Measurements from ENCODE around the gene KRTAP10-5. TPM values are rescaled to one million over a fixed set of nuclear protein-coding genes. Genes with fewer than 3 reads are reported as not detected.

The KRTAP10-5 gene
- not detected in 2 replicates for total RNA-seq

GRCh38 chr21:44580231-44580821, at the start of gene KRTAP10-5:
Gene KRTAP10-5, minus strand, starts transcription at chr21:44580604. Its CDS starts 26 bp downstream, at chr21:44580578.

DNA sequence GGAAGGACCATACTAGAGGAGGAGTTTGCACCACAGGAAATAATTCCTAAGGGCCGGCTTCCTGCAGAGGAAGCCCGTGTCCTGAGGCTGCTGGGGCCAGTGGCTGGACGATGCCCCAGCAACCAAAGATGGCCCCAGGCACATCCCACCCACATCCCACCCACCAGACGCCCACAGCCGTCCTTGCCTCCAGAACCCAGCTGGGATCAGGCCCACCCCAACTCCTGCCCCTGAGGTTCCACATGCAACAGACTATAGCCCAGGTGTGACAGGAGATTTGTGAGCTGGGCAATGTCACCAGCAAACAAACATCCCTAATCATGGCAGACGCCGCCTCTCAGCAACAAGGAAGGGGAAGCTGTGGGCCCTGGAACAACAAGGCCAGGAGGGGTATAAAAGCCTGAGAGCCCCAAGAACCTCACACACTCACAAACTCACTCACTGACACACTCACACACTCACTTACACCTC, 46.3 kb upstream of the KRTAP10-5 start, which contains the start of gene KRTAP10-9:
TSS of gene KRTAP10-9 (plus strand) at position 421 of the 471 bp plus-strand sequence. CDS start 79 bp downstream, outside the sequence.

DNA sequence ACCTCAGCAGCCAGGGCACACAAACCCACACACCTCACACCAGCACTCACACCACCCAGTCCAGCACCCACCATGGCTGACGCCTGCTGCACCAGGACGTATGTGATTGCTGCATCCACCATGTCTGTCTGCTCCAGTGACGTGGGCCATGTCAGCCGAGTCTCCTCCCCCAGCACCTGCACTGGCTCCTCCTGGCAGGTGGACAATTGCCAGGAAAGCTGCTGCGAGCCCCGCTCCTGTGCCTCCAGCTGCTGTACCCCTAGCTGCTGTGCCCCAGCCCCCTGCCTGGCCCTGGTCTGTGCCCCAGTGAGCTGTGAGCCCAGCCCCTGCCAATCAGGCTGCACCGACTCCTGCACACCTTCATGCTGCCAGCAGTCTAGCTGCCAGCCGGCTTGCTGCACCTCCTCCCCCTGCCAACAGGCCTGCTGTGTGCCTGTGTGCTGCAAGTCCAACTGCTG, 31.7 kb upstream of the KRTAP10-5 start, which contains the start of gene KRTAP10-8:
TSS of gene KRTAP10-8 (plus strand) at position 51 of the 458 bp plus-strand sequence. CDS start at position 73, 22 bp downstream.

DNA sequence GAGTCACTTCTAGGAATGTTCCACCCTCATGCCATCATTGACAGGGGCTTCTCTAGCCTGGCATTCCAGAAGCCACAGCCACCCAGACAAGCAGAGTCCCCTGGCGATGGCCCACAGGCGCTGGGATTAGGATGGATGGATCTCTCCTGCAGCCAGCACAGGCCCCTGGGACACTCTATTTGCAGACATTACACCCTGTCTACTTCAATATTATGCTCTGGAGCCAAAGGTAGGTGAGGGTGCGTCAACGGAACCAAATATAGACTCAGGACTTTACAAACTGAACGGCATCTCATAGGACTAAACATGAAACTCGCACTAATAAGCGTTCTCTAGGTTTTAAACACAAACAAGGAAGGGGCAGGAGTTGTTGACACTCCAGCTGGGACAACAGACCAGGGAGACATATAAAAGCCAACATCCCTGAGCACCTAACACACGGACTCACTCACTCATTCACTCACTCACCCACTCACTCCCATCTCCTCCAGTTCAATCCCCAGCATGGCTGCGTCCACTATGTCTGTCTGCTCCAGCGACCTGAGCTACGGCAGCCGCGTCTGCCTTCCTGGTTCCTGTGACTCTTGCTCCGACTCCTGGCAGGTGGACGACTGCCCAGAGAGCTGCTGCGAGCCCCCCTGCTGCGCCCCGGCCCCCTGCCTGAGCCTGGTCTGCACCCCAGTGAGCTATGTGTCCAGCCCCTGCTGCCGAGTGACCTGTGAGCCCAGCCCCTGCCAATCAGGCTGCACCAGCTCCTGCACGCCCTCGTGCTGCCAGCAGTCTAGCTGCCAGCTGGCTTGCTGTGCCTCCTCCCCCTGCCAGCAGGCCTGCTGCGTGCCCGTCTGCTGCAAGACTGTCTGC, 19.9 kb upstream of the KRTAP10-5 start, which contains the start of gene KRTAP10-7:
TSS of gene KRTAP10-7 (plus strand) at position 480 of the 861 bp plus-strand sequence. CDS start at position 505, 25 bp downstream.

DNA sequence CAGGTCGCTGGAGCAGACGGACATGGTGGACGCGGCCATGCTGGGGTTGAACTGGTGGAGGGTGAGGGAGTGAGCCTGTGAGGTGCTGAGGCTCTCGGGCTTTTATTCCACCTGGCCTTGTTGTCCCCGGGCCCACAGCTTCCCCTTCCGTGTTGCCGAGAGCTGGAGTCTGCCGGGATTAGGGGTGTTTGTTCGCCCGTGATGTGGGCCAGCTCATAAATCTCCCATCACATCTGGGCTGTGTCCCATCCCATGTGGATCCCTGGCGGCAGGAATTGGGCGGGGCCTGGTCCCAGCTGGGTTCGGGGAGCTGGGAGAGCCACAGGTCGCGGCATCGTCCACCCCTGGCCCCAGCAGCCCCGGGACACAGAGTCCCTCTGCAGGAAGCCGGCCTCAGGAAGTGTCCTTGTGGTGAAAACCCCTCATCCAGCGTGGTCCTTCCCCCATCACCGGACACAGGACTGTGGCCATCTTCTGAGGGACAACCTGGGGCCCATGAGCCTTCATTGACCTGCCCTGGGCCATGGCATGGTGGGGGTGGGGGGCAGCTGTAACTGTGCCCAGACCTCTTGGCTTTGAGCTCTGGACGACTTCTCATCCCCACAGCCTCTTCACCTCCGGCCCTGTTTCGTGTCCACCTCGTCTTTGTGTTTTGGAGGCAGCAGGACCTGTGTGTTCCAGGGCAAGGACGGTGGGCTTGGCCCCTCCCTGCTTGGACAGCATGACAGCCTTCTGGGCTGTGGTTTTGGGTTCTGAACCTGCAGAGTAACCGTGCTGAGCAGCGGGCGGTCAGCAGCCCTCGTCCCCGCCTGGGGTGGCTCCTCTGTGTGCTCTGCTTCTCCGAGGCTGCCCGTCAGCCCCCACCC, 12.3 kb upstream of the KRTAP10-5 start, which contains the start of gene KRTAP10-6:
TSS of gene KRTAP10-6 (minus strand) at position 60 of the 866 bp plus-strand sequence. CDS start at position 39, 21 bp downstream.

GRCh38 chr21:44573630-44574456, 6.6 kb downstream of the KRTAP10-5 start, which contains the start of gene KRTAP10-4:
Gene KRTAP10-4, plus strand, starts transcription at chr21:44573729. Its CDS starts 30 bp downstream, at chr21:44573759.

GRCh38 chr21:44558695-44559094, 21.7 kb downstream of the KRTAP10-5 start, which contains the start of gene KRTAP10-3:
Gene KRTAP10-3, minus strand, starts transcription at chr21:44558795. Its CDS starts 80 bp downstream, at chr21:44558715.

GRCh38 chr21:44551340-44551961, 29.0 kb downstream of the KRTAP10-5 start, which contains the start of gene KRTAP10-2:
Gene KRTAP10-2, minus strand, starts transcription at chr21:44551505. Its CDS starts 47 bp downstream, at chr21:44551458.

DNA sequence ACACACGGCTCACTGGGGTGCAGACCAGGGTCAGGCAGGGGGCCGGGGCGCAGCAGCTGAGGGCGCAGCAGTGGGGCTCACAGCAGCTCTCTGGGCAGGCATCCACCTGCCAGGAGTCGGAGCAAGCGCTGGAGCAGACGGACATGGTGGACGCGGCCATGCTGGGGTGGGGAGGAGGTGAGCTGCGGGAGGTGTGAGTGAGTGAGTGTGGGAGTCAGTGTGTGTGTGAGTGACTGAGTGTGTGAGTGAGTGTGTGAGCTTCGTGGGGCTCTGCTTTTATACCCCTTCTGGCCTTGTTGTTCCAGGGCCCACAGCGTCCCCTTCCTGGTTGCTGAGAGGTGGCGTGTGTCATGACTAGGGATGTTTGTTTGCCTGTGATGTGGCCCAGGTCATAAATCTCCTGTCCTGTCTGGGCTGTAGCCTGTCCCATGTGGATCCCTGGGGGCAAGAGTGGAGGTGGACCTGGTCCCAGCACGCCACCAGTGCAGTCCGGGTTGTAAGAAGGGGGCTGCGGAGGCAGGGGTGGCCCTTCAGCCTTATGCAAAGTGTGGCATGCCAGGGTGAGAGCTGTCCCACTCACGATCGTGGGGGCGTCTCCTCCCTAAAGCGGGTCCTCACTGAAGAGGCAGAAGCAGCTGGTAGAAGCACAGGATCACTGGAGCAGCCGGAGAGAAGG, 40.3 kb downstream of the KRTAP10-5 start, which contains the start of gene KRTAP10-1:
TSS of gene KRTAP10-1 (minus strand) at position 205 of the 676 bp plus-strand sequence. CDS start at position 160, 45 bp downstream.

Other genes with a start within 250 kb of the KRTAP10-5 start
- gene CFAP410, start 241.2 kb downstream of the KRTAP10-5 start, total RNA-seq: 20.1 and 23.9 TPM in 2 replicates
- under 0.01 TPM in 1 of 2 replicates, not detected in the other for gene TRPM2, start 227.0 kb downstream of the KRTAP10-5 start, total RNA-seq
- 1.3 and 1.5 TPM in 2 replicates for gene LRRC3, start 125.1 kb downstream of the KRTAP10-5 start, total RNA-seq
- gene KRTAP10-1, start 40.4 kb downstream of the KRTAP10-5 start, total RNA-seq: not detected in 2 replicates
- not detected in 2 replicates for gene KRTAP10-2, start 29.1 kb downstream of the KRTAP10-5 start, total RNA-seq
- not detected in 2 replicates for gene KRTAP10-3, start 21.8 kb downstream of the KRTAP10-5 start, total RNA-seq
- gene KRTAP10-4, start 6.9 kb downstream of the KRTAP10-5 start, total RNA-seq: not detected in 2 replicates
- gene KRTAP10-6, start 11.9 kb upstream of the KRTAP10-5 start, total RNA-seq: not detected in 2 replicates
- not detected in 2 replicates for gene KRTAP10-7, start 20.0 kb upstream of the KRTAP10-5 start, total RNA-seq
- not detected in 2 replicates for gene KRTAP10-8, start 31.5 kb upstream of the KRTAP10-5 start, total RNA-seq
- not detected in 2 replicates for gene KRTAP10-9, start 46.5 kb upstream of the KRTAP10-5 start, total RNA-seq
- not detected in 2 replicates for gene KRTAP10-10, start 56.8 kb upstream of the KRTAP10-5 start, total RNA-seq
- gene KRTAP10-11, start 65.8 kb upstream of the KRTAP10-5 start, total RNA-seq: not detected in 2 replicates
- not detected in 2 replicates for gene KRTAP12-4, start 74.1 kb upstream of the KRTAP10-5 start, total RNA-seq
- gene KRTAP12-3, start 77.3 kb upstream of the KRTAP10-5 start, total RNA-seq: not detected in 2 replicates
- gene KRTAP12-2, start 86.3 kb upstream of the KRTAP10-5 start, total RNA-seq: not detected in 2 replicates
- gene KRTAP12-1, start 101.6 kb upstream of the KRTAP10-5 start, total RNA-seq: not detected in 2 replicates
- not detected in 2 replicates for gene KRTAP10-12, start 116.6 kb upstream of the KRTAP10-5 start, total RNA-seq
- not detected in 2 replicates for gene TSPEAR, start 131.0 kb upstream of the KRTAP10-5 start, total RNA-seq
- gene UBE2G2, start 221.2 kb upstream of the KRTAP10-5 start, total RNA-seq: 76.5 and 82.9 TPM in 2 replicates
- 108 and 127 TPM in 2 replicates for gene SUMO3, start 237.5 kb upstream of the KRTAP10-5 start, total RNA-seq